ENCODE measurements around the gene C19orf44. TPM values are rescaled to one million over a fixed set of nuclear protein-coding genes. Genes with fewer than 3 reads are reported as not detected.

C19orf44 gene
- total and polyA plus RNA-seq, 2 experiments from 2014 or later: 2.5 to 5.9 TPM

GRCh38 chr19:16564842-16565241 is 68.6 kb downstream of the C19orf44 start:
- H3K4me1 Mint-ChIP-seq: no peaks in the 10 kb centered on the region
- peaks cover 65% of the 10 kb centered on the region for H3K36me3 Mint-ChIP-seq (ENCODE audit: low read depth)
- Histone ChIP-seq H3K27ac (ENCODE audit: low read depth) (no peak overlapping the region), H3K4me3 (no peak overlapping the region), H3F3A (replicated peaks; ENCODE audit: low read depth) (peaks cover 4% of the 10 kb centered on the region; the same call in 1 of the 2 replicates), H4K20me1 (replicated peaks; ENCODE audit: insufficient read depth) (peaks cover 11% of the 10 kb centered on the region), H3K4me2 (no peak overlapping the region), H3K4me1 (ENCODE audit: insufficient read depth) (no peaks in the 10 kb centered on the region), H2AFZ (no peak overlapping the region), H3K79me2 (replicated peaks; ENCODE audit: insufficient read depth) (peaks cover 13% of the 10 kb centered on the region), H3K9me2 (ENCODE audit: insufficient read depth) (no peaks in the 10 kb centered on the region), H3K36me3 (ENCODE audit: insufficient read depth) (peaks cover 23% of the 10 kb centered on the region), H3K27me3 (ENCODE audit: insufficient read depth) (no peaks in the 10 kb centered on the region)
- H3K4me3 Mint-ChIP-seq: no peak overlapping the region
- no peak for DNase-seq (ENCODE audit: low spot score)
- TF ChIP-seq ETS1 (IDR thresholded peaks at IDR 0.05) (no peak), EZH2phosphoT487 (IDR thresholded peaks at IDR 0.05; ENCODE audit: unreplicated experiment) (no peak), REST (IDR thresholded peaks at IDR 0.05; ENCODE audit: unreplicated experiment) (no peak), CREB1 (CRISPR knock-in tag; IDR thresholded peaks at IDR 0.05; ENCODE audit: low read depth) (no peak), ZNF462 (CRISPR knock-in tag; IDR thresholded peaks at IDR 0.05) (no peak), ZNF114 (CRISPR knock-in tag; IDR thresholded peaks at IDR 0.05) (no peak), STAT1 (IDR thresholded peaks at IDR 0.05; ENCODE audit: unreplicated experiment) (no peak), ZNF331 (CRISPR knock-in tag; IDR thresholded peaks at IDR 0.05; ENCODE audit: low read depth) (no peak)
- no peak overlapping the region for H3K27ac Mint-ChIP-seq
- peaks cover 2% of the 10 kb centered on the region for H3K27me3 Mint-ChIP-seq (ENCODE audit: insufficient read depth, low read depth, poor library complexity)
- no peak for ATAC-seq
- H3K9me3 Mint-ChIP-seq: no peaks in the 10 kb centered on the region
